ENCODE measurements around the gene VPS9D1. TPM values are rescaled to one million over a fixed set of nuclear protein-coding genes. Genes with fewer than 3 reads are reported as not detected.

VPS9D1 gene
- total and polyA plus RNA-seq, 2 experiments from 2014 or later: 2.1 to 2.2 TPM

GRCh38 chr16:89736554-89736953, 15.9 kb upstream of the VPS9D1 start (continued):
- no peak for TF ChIP-seq REST (IDR thresholded peaks at IDR 0.05; ENCODE audit: unreplicated experiment)
- TF ChIP-seq CREB1 (CRISPR knock-in tag; IDR thresholded peaks at IDR 0.05; ENCODE audit: low read depth): no peak
- no peak for TF ChIP-seq JUNB (IDR thresholded peaks at IDR 0.05; ENCODE audit: unreplicated experiment)
- TF ChIP-seq POLR2AphosphoS5 (IDR thresholded peaks at IDR 0.05; ENCODE audit: low read depth): no peak
- no peak for TF ChIP-seq EZH2phosphoT487 (IDR thresholded peaks at IDR 0.05; ENCODE audit: unreplicated experiment)

GRCh38 chr16:89733792-89734191, 13.1 kb upstream of the VPS9D1 start:
- peaks cover 86% of the 10 kb centered on the region for H3K36me3 Mint-ChIP-seq (ENCODE audit: low read depth)
- no peak for ATAC-seq
- TF ChIP-seq ZNF462 (CRISPR knock-in tag; IDR thresholded peaks at IDR 0.05) (no peak), EZH2 (IDR thresholded peaks at IDR 0.05; ENCODE audit: low read depth, unreplicated experiment) (no peak), ETS1 (IDR thresholded peaks at IDR 0.05) (no peak), CREB1 (CRISPR knock-in tag; IDR thresholded peaks at IDR 0.05; ENCODE audit: low read depth) (no peak), STAT1 (IDR thresholded peaks at IDR 0.05; ENCODE audit: unreplicated experiment) (no peak), POLR2AphosphoS5 (IDR thresholded peaks at IDR 0.05; ENCODE audit: low read depth) (no peak), ZNF331 (CRISPR knock-in tag; IDR thresholded peaks at IDR 0.05; ENCODE audit: low read depth) (no peak), NANOG (IDR thresholded peaks at IDR 0.05; ENCODE audit: borderline replicate concordance) (no peak), REST (IDR thresholded peaks at IDR 0.05; ENCODE audit: unreplicated experiment) (no peak)

More at GRCh38 chr16:89733792-89734191, 13.1 kb upstream of the VPS9D1 start:
- DNase-seq (ENCODE audit: low spot score): no peak
- no peak overlapping the region for H2AFZ ChIP-seq
- Mint-ChIP-seq H3K9me3 (no peaks in the 10 kb centered on the region; the same call in 2 of the 3 replicates), H3K4me1 (peaks cover 14% of the 10 kb centered on the region), H3K27me3 (ENCODE audit: insufficient read depth, low read depth, poor library complexity) (peaks cover 24% of the 10 kb centered on the region), H3K27ac (no peak overlapping the region), H3K4me3 (no peak overlapping the region)
- H3K36me3 ChIP-seq (ENCODE audit: insufficient read depth): peaks cover 23% of the 10 kb centered on the region; the same call in 1 of the 2 replicates
- H3K4me1 ChIP-seq (ENCODE audit: insufficient read depth): no peaks in the 10 kb centered on the region
- no peak overlapping the region for H3K27ac ChIP-seq (ENCODE audit: low read depth)
- H3K79me2 ChIP-seq (replicated peaks; ENCODE audit: insufficient read depth): no peaks in the 10 kb centered on the region
- H3K4me2 ChIP-seq: no peak overlapping the region
- no peak overlapping the region for H3K4me3 ChIP-seq
- peaks cover 4% of the 10 kb centered on the region; the same call in 1 of the 2 replicates for H4K20me1 ChIP-seq (replicated peaks; ENCODE audit: insufficient read depth)
- H3K27me3 ChIP-seq (ENCODE audit: insufficient read depth): no peaks in the 10 kb centered on the region
- no peaks in the 10 kb centered on the region for H3K9me2 ChIP-seq (ENCODE audit: insufficient read depth)
- peaks cover 15% of the 10 kb centered on the region; the same call in 1 of the 2 replicates for H3F3A ChIP-seq (replicated peaks; ENCODE audit: low read depth)

Measured in GM23338 (cell line).